Type B pancreatic cell (in vitro differentiated cells): Measurements from ENCODE around the gene TMEM11. TPM values are rescaled to one million over a fixed set of nuclear protein-coding genes. Genes with fewer than 3 reads are reported as not detected.
A peak's percentile ranks its signal among the peaks of the same experiment; 100 is the strongest.
"Not testable (repeated sequence)": the region's sequence is repeated elsewhere in the genome, so short reads cannot be mapped to it uniquely, and the experiment has no call there.

Experiments used
- DNase-seq: peaks from one replicate; pipeline ENCODE4 v3.0.0; 2021; ENCODE audit warnings: mixed read lengths; ENCODE audit not compliant: unreplicated experiment; ENCODE audit errors: extremely low spot score
- H3K27ac Mint-ChIP-seq: 2 replicates; pipeline ENCODE4 v1.8.0; 2021; ENCODE audit warnings: mild to moderate bottlenecking, mixed read lengths
- H3K27me3 Mint-ChIP-seq: 2 replicates; pipeline ENCODE4 v1.8.0; 2021; ENCODE audit warnings: mixed read lengths
- H3K36me3 Mint-ChIP-seq: 2 replicates; pipeline ENCODE4 v1.8.0; 2021; ENCODE audit warnings: mixed read lengths
- H3K4me1 Mint-ChIP-seq: one replicate; pipeline ENCODE4 v1.8.0; 2021; ENCODE audit warnings: mixed read lengths; ENCODE audit not compliant: unreplicated experiment
- H3K4me3 Mint-ChIP-seq: 2 replicates; pipeline ENCODE4 v1.8.0; 2021; ENCODE audit warnings: mild to moderate bottlenecking, mixed read lengths
- H3K9me3 Mint-ChIP-seq: 2 replicates; pipeline ENCODE4 v1.8.0; 2021; ENCODE audit warnings: mixed read lengths
- CTCF ChIP-seq: fragments of 200-600 bp; sonication (generic); conservative IDR thresholded peaks from 2 replicates; pipeline ENCODE4 v1.5.0; 2021; ENCODE audit warnings: antibody characterized with exemption, mild to moderate bottlenecking
- total RNA-seq: library from RNA; stranded (reverse); gene quantifications from 2 replicates; pipeline ENCODE4 v1.2.1, GENCODE V29; 2021; ENCODE audit warnings: low replicate concordance

The TMEM11 gene
- total RNA-seq, 1 donor from 2014 or later: 28.4 TPM

- no peaks in the 10 kb centered on the region for H3K4me1 Mint-ChIP-seq
- H3K27me3 Mint-ChIP-seq: no peaks in the 10 kb centered on the region
- no peak overlapping the region for H3K4me3 Mint-ChIP-seq
- TF ChIP-seq CTCF: no peak
- H3K36me3 Mint-ChIP-seq: no peaks in the 10 kb centered on the region
- no peaks in the 10 kb centered on the region for H3K9me3 Mint-ChIP-seq
- DNase-seq: no peak
- H3K27ac Mint-ChIP-seq: no peak overlapping the region
These were observed 14.9 kb upstream of the TMEM11 start for GRCh38 chr17:21228845-21229244.

- no peak overlapping the region for H3K27ac Mint-ChIP-seq
- no peak overlapping the region for H3K4me3 Mint-ChIP-seq
- H3K27me3 Mint-ChIP-seq: no peaks in the 10 kb centered on the region
- DNase-seq: no peak
- no peaks in the 10 kb centered on the region for H3K9me3 Mint-ChIP-seq
- TF ChIP-seq CTCF: no peak
- H3K36me3 Mint-ChIP-seq: no peaks in the 10 kb centered on the region
- no peaks in the 10 kb centered on the region for H3K4me1 Mint-ChIP-seq
These were observed 14.2 kb upstream of the TMEM11 start for GRCh38 chr17:21228111-21228510.

GRCh38 chr17:21227277-21227676 is 13.3 kb upstream of the TMEM11 start:
- H3K36me3 Mint-ChIP-seq, H3K4me3 Mint-ChIP-seq, H3K27ac Mint-ChIP-seq, H3K27me3 Mint-ChIP-seq, DNase-seq, H3K9me3 Mint-ChIP-seq, H3K4me1 Mint-ChIP-seq: not testable (repeated sequence)

- no peak for TF ChIP-seq CTCF
- Mint-ChIP-seq H3K4me3 (no peak overlapping the region), H3K27me3 (no peaks in the 10 kb centered on the region), H3K9me3 (peaks cover 4% of the 10 kb centered on the region), H3K27ac (no peak overlapping the region), H3K4me1 (no peaks in the 10 kb centered on the region), H3K36me3 (peaks cover 9% of the 10 kb centered on the region)
- no peak for DNase-seq
These were observed 9.1 kb upstream of the TMEM11 start for GRCh38 chr17:21223086-21223485.

- Mint-ChIP-seq H3K4me3 (no peak overlapping the region), H3K27ac (no peak overlapping the region), H3K4me1 (peaks cover 13% of the 10 kb centered on the region), H3K36me3 (peaks cover 9% of the 10 kb centered on the region), H3K9me3 (peaks cover 4% of the 10 kb centered on the region), H3K27me3 (no peaks in the 10 kb centered on the region)
- no peak for TF ChIP-seq CTCF
- no peak for DNase-seq
These were observed 4.9 kb upstream of the TMEM11 start for GRCh38 chr17:21218831-21219380.

GRCh38 chr17:21218101-21218500 is 4.1 kb upstream of the TMEM11 start:
- no peak overlapping the region for H3K4me3 Mint-ChIP-seq
- H3K27me3 Mint-ChIP-seq: no peaks in the 10 kb centered on the region
- TF ChIP-seq CTCF: no peak
- peaks cover 9% of the 10 kb centered on the region for H3K36me3 Mint-ChIP-seq
- peak overlapping the region; percentile 21 for H3K27ac Mint-ChIP-seq
- peaks cover 4% of the 10 kb centered on the region for H3K9me3 Mint-ChIP-seq
- H3K4me1 Mint-ChIP-seq: peaks cover 13% of the 10 kb centered on the region
- DNase-seq: no peak
